ENCODE measurements around the gene PSME1. TPM values are rescaled to one million over a fixed set of nuclear protein-coding genes. Genes with fewer than 3 reads are reported as not detected.
A peak's percentile ranks its signal among the peaks of the same experiment; 100 is the strongest.

Gene PSME1
- total and polyA plus RNA-seq, 10 of the 15 experiments (the other 5 are each of a cell fraction or from before 2014, with no cell fraction given) = 250 to 1,378 (median 412) TPM

DNA sequence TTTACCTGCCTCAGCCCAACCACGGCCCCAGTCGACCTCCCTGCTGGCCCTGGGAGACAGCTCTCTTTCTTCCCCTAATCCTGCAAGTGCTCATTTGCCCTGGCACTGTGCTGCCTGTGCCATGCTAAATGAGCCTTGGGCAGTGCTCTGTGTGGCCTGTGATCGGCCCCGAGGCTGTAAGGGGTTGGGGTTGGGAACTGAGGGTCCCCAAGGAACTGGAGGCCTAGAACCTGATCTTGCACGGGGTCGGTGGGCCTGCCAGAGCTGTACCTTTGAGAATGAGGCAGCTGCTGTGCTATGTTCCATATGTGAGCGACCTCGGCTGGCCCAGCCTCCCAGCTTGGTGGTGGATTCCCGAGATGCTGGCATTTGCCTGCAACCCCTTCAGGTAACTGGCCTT is 14.1 kb downstream of the PSME1 start:
- BruUV-seq (replicated peaks) = no TSS peak
- Histone ChIP-seq H3K4me2 (ENCODE audit: control insufficient read depth, insufficient read depth) (no peak overlapping the region), H2AFZ (ENCODE audit: control insufficient read depth, low read depth, low read length) (no peak overlapping the region), H3K27me3 (replicated peaks in 1 of 2; ENCODE audit: control insufficient read depth in 2 of 2, insufficient read depth in 2 of 2, low read length in 1 of 2) (no peaks in the 10 kb centered on the region), H3K9me3 (replicated peaks; ENCODE audit: control insufficient read depth, insufficient read depth, low read length) (no peaks in the 10 kb centered on the region; the same call in 2 of the 3 replicates), H3K9ac (ENCODE audit: control insufficient read depth, insufficient read depth, low read length) (no peak overlapping the region), H3K4me3 (no peak overlapping the region), H4K20me1 (ENCODE audit: control insufficient read depth, insufficient read depth) (no peaks in the 10 kb centered on the region), H3K27ac (ENCODE audit: control insufficient read depth, insufficient read depth) (no peak overlapping the region), H3K36me3 (ENCODE audit: control insufficient read depth in 2 of 2, insufficient read depth in 2 of 2, low read length in 1 of 2) (peaks cover 20 to 25% of the 10 kb centered on the region in 2 experiments; a peak in 3 of 4 replicates), H3K4me1 (ENCODE audit: control insufficient read depth, insufficient read depth, low read length) (no peaks in the 10 kb centered on the region), H3K79me2 (ENCODE audit: control insufficient read depth, insufficient read depth, low read length) (peaks cover 43% of the 10 kb centered on the region)
- FAIRE-seq (no peak), DNase-seq (ENCODE audit: low read depth, low spot score) (no peak), ATAC-seq (no peak)
- RAD21 ChIA-PET (ENCODE audit: unreplicated experiment) = interaction anchor here (0.8 to 1.4 kb wide), 3 partner anchors 12 to 35 kb away, joined by 3 read pairs; partner anchors contain the start of genes DCAF11, IRF9, NRL and PSME1
- WGBS (ENCODE audit: insufficient coverage, insufficient replicate concordance, low lambda C conversion rate, missing lambda C conversion rate) = 99% methylated on average over 9 of the region's 9 CpGs
- CTCF ChIA-PET = interaction anchor here (1.1 to 8.2 kb wide), 3 partner anchors 10 to 42 kb away, joined by 3 to 63 read pairs (median 6); partner anchors contain the start of gene IRF9
- POLR2A ChIA-PET = interaction anchor here (0.5 to 5.8 kb wide), 8 partner anchors 9 to 1088 kb away, joined by 3 to 84 read pairs (median 4); partner anchors contain the start of genes DCAF11, EMC9, IRF9 and NRL
- SMC1A ChIA-PET (ENCODE audit: uncharacterized antibody, unreplicated experiment) = interaction anchor here (1.0 to 3.6 kb wide), 4 partner anchors 11 to 62 kb away, joined by 3 to 22 read pairs (median 5); partner anchors contain the start of genes DCAF11, IRF9 and NRL
- intact Hi-C loops (cut with micrococcal nuclease; ENCODE audit: unreplicated experiment) = no loop called here
- in situ Hi-C loops (cut with MboI) = no loop called here
- TF ChIP-seq RELB (IDR thresholded peaks at IDR 0.05; ENCODE audit: low read depth) (no peak), POLR2AphosphoS5 (IDR thresholded peaks at IDR 0.05; ENCODE audit: low read length) (peak; percentile 0; the same call in 1 of the 2 replicates)

GRCh38 chr14:24150567-24150966 is 14.6 kb downstream of the PSME1 start:
- no peaks in the 10 kb centered on the region for H3K4me1 ChIP-seq (ENCODE audit: control insufficient read depth, insufficient read depth, low read length)
- DNase-seq (ENCODE audit: low read depth, low spot score) = no peak
- H3K79me2 ChIP-seq (ENCODE audit: control insufficient read depth, insufficient read depth, low read length) = peaks cover 38% of the 10 kb centered on the region
- ChIA-PET POLR2A (interaction anchor here (0.5 to 5.8 kb wide), 8 partner anchors 9 to 72 kb away, joined by 3 to 84 read pairs (median 3); partner anchors contain the start of genes DCAF11, EMC9, IRF9 and NRL), CTCF (interaction anchor here (1.1 to 8.2 kb wide), 3 partner anchors 10 to 42 kb away, joined by 3 to 63 read pairs (median 6); partner anchors contain the start of gene IRF9), SMC1A (ENCODE audit: uncharacterized antibody, unreplicated experiment) (interaction anchor here (2.4 to 3.6 kb wide), 2 partner anchors 11 to 35 kb away, joined by 7 to 22 read pairs; partner anchors contain the start of genes DCAF11, IRF9 and NRL), RAD21 (ENCODE audit: unreplicated experiment) (interaction anchor here (1.4 kb wide), 1 partner anchor 11 kb away, joined by 3 read pairs; the partner anchor contains the start of gene IRF9)
- in situ Hi-C loops (cut with MboI) = no loop called here
- H3K27me3 ChIP-seq (replicated peaks in 1 of 2; ENCODE audit: control insufficient read depth in 2 of 2, insufficient read depth in 2 of 2, low read length in 1 of 2) = no peaks in the 10 kb centered on the region
- no peak overlapping the region for H3K9ac ChIP-seq (ENCODE audit: control insufficient read depth, insufficient read depth, low read length)
- 83% methylated on average over 9 of the region's 9 CpGs for WGBS (ENCODE audit: insufficient coverage, insufficient replicate concordance, low lambda C conversion rate, missing lambda C conversion rate)
- no TSS peak for BruUV-seq (replicated peaks)
- no peaks in the 10 kb centered on the region for H4K20me1 ChIP-seq (ENCODE audit: control insufficient read depth, insufficient read depth)
- H3K36me3 ChIP-seq (ENCODE audit: control insufficient read depth in 2 of 2, insufficient read depth in 2 of 2, low read length in 1 of 2) = peaks cover 24 to 28% of the 10 kb centered on the region in 2 experiments
- no peak overlapping the region for H2AFZ ChIP-seq (ENCODE audit: control insufficient read depth, low read depth, low read length)
- no peak overlapping the region for H3K4me3 ChIP-seq
- H3K9me3 ChIP-seq (replicated peaks; ENCODE audit: control insufficient read depth, insufficient read depth, low read length) = no peaks in the 10 kb centered on the region; the same call in 2 of the 3 replicates
- intact Hi-C loops (cut with micrococcal nuclease; ENCODE audit: unreplicated experiment) = no loop called here
- ATAC-seq = no peak
- no peak for FAIRE-seq
- H3K27ac ChIP-seq (ENCODE audit: control insufficient read depth, insufficient read depth) = no peak overlapping the region
- no peak overlapping the region for H3K4me2 ChIP-seq (ENCODE audit: control insufficient read depth, insufficient read depth)
- TF ChIP-seq KAT2A (conservative IDR thresholded peaks at IDR 0.05; ENCODE audit: control insufficient read depth, low read depth, low read length) (no peak), GABPA (IDR thresholded peaks at IDR 0.05; ENCODE audit: low read depth) (no peak), NR2C1 (IDR thresholded peaks at IDR 0.05) (no peak), ZBTB33 (IDR thresholded peaks at IDR 0.05) (no peak), EED (IDR thresholded peaks at IDR 0.05; ENCODE audit: low read depth) (no peak), MYC (IDR thresholded peaks at IDR 0.05; ENCODE audit: insufficient read depth, insufficient read length, insufficient replicate concordance, low read length, severe bottlenecking) (no peak), SUPT20H (IDR thresholded peaks at IDR 0.05; ENCODE audit: borderline replicate concordance, control insufficient read depth, low read depth, low read length) (no peak)
- TF ChIP-seq, protein P1, sequence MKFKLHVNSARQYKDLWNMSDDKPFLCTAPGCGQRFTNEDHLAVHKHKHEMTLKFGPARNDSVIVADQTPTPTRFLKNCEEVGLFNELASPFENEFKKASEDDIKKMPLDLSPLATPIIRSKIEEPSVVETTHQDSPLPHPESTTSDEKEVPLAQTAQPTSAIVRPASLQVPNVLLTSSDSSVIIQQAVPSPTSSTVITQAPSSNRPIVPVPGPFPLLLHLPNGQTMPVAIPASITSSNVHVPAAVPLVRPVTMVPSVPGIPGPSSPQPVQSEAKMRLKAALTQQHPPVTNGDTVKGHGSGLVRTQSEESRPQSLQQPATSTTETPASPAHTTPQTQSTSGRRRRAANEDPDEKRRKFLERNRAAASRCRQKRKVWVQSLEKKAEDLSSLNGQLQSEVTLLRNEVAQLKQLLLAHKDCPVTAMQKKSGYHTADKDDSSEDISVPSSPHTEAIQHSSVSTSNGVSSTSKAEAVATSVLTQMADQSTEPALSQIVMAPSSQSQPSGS (IDR thresholded peaks at IDR 0.05; ENCODE audit: low read length) = no peak
